Urothelium cell line (cell line): ENCODE data around the gene SLC39A3.

ENCODE experiments used
- DNase-seq: peaks from one replicate; pipeline ENCODE4 v3.0.0; 2011; ENCODE audit warnings: low spot score, mixed read lengths
- FAIRE-seq: peaks from 2 replicates; lab custom pipeline; 2011; peaks lifted over from hg19 to GRCh38; lab: Jason Lieb, UNC

The SLC39A3 gene

GRCh38 chr19:2750808-2751437 is 11.1 kb upstream of the SLC39A3 start:
- FAIRE-seq = no peak

GRCh38 chr19:2747349-2747748 is 7.5 kb upstream of the SLC39A3 start:
- FAIRE-seq (no peak), DNase-seq (no peak)

More at GRCh38 chr19:2750808-2751437, 11.1 kb upstream of the SLC39A3 start:
- DNase-seq = no peak

- FAIRE-seq (no peak), DNase-seq (no peak)
Observed at GRCh38 chr19:2744113-2744512, 4.3 kb upstream of the SLC39A3 start.

GRCh38 chr19:2743099-2743498 is 3.3 kb upstream of the SLC39A3 start:
- DNase-seq (no peak), FAIRE-seq (no peak)

- FAIRE-seq (no peak), DNase-seq (no peak)
Observed at GRCh38 chr19:2740314-2740656, 468 bp upstream of the SLC39A3 start.

GRCh38 chr19:2736550-2737190 is 3.1 kb downstream of the SLC39A3 start:
- FAIRE-seq (no peak), DNase-seq (no peak)

- FAIRE-seq (no peak), DNase-seq (no peak)
Observed at GRCh38 chr19:2735374-2735773, 4.4 kb downstream of the SLC39A3 start.

- DNase-seq (no peak), FAIRE-seq (no peak)
Observed at GRCh38 chr19:2734589-2735288, 5.1 kb downstream of the SLC39A3 start.

- DNase-seq = no peak
- no peak for FAIRE-seq
Observed at GRCh38 chr19:2733930-2734588, 5.8 kb downstream of the SLC39A3 start.

- DNase-seq (no peak), FAIRE-seq (no peak)
Observed at GRCh38 chr19:2732883-2733282, 6.9 kb downstream of the SLC39A3 start.

GRCh38 chr19:2732157-2732725 is 7.6 kb downstream of the SLC39A3 start:
- DNase-seq (no peak), FAIRE-seq (no peak)

- DNase-seq = no peak
- FAIRE-seq = no peak
Observed at GRCh38 chr19:2731181-2731995, 8.4 kb downstream of the SLC39A3 start.

GRCh38 chr19:2729943-2730818 is 9.6 kb downstream of the SLC39A3 start:
- no peak for DNase-seq
- no peak for FAIRE-seq

- no peak for DNase-seq
Observed at GRCh38 chr19:2728783-2729387, 10.9 kb downstream of the SLC39A3 start.

GRCh38 chr19:2727640-2727944 is 12.2 kb downstream of the SLC39A3 start:
- no peak for FAIRE-seq
- no peak for DNase-seq

More at GRCh38 chr19:2728783-2729387, 10.9 kb downstream of the SLC39A3 start:
- no peak for FAIRE-seq

GRCh38 chr19:2726904-2727639 is 12.7 kb downstream of the SLC39A3 start:
- no peak for FAIRE-seq
- no peak for DNase-seq

GRCh38 chr19:2726160-2726855 is 13.5 kb downstream of the SLC39A3 start:
- no peak for DNase-seq
- FAIRE-seq = no peak

- FAIRE-seq (no peak), DNase-seq (no peak)
Observed at GRCh38 chr19:2724148-2724557, 15.7 kb downstream of the SLC39A3 start.
